ENCODE results near the gene BLOC1S5.

Gene BLOC1S5

GRCh38 chr6:8088886-8089285, 24.7 kb upstream of the BLOC1S5 start:
- Mint-ChIP-seq H3K4me3 (no peak overlapping the region), H3K9me3 (no peaks in the 10 kb centered on the region), H3K4me1 (ENCODE audit: low read depth in 2 of 2) (peaks cover 0 to 5% of the 10 kb centered on the region in 2 donors), H3K36me3 (ENCODE audit: insufficient read depth) (peaks cover 40% of the 10 kb centered on the region), H3K27ac (no peak overlapping the region), H3K27me3 (no peaks in the 10 kb centered on the region)
- ATAC-seq (replicated peaks), result no peak
- DNase-seq, result no peak

DNA sequence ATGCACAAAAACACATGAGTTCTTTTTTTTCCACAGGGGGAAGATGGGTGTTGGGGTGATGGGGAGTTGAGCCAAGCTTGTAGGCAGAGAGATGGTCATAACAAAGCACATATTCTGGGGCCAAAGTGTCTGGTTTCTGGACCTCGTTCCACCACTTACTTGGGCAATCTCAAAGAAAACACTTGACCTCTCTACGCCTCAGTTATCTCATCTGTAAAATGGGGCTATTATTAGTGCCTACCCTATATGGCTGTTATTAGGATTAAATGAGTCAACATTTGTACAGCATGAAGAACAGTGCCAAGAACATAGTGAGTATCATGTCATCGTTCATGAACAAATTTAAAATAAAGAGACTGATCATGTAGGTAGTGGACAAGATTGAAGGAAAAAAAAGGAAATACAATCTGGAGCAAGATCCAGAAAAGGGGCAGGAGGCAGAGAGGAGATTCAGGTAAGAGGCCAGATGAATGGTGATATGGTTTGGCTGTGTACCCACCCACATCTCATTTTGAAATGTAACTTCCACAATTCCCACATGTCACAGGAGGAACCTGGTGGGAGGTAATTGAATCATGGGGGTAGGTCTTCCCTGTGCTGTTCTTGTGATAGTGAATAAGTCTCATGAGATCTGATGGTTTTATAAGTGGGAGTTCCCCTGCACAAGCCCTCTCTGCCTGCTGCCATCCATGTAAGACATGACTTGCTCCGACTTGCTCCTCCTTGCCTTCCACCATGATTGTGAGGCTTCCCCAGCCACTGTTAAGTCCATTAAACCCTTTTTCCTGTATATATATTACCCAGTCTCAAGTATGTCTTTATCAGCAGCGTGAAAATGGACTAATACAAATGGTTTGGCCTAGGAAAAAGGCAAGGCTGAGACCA, 23.9 kb upstream of the BLOC1S5 start:
- no peak overlapping the region for H3K27ac Mint-ChIP-seq
- H3K9me3 Mint-ChIP-seq, result no peaks in the 10 kb centered on the region
- H3K4me3 Mint-ChIP-seq, result no peak overlapping the region
- DNase-seq (no peak), ATAC-seq (replicated peaks) (no peak)
- peaks cover 0 to 5% of the 10 kb centered on the region in 2 donors for H3K4me1 Mint-ChIP-seq (ENCODE audit: low read depth in 2 of 2)
- H3K36me3 Mint-ChIP-seq (ENCODE audit: insufficient read depth), result peaks cover 33% of the 10 kb centered on the region
- H3K27me3 Mint-ChIP-seq, result no peaks in the 10 kb centered on the region

- no peaks in the 10 kb centered on the region for H3K27me3 Mint-ChIP-seq
- ATAC-seq (replicated peaks) (no peak), DNase-seq (no peak)
- H3K36me3 Mint-ChIP-seq (ENCODE audit: insufficient read depth), result peaks cover 31% of the 10 kb centered on the region
- H3K4me3 Mint-ChIP-seq, result no peak overlapping the region
- no peaks in the 10 kb centered on the region for H3K9me3 Mint-ChIP-seq
- H3K4me1 Mint-ChIP-seq (ENCODE audit: low read depth in 2 of 2), result peaks cover 0 to 5% of the 10 kb centered on the region in 2 donors
- H3K27ac Mint-ChIP-seq, result peak overlapping the region in 1 of 2 donors; percentile 23
These were observed 22.6 kb upstream of the BLOC1S5 start for GRCh38 chr6:8086755-8087306.

GRCh38 chr6:8085053-8085511, 20.9 kb upstream of the BLOC1S5 start:
- H3K36me3 Mint-ChIP-seq (ENCODE audit: insufficient read depth), result peaks cover 26% of the 10 kb centered on the region
- peak overlapping the region in 1 of 2 donors; percentile 58 for H3K27ac Mint-ChIP-seq
- no peaks in the 10 kb centered on the region for H3K27me3 Mint-ChIP-seq
- no peak for DNase-seq
- no peak for ATAC-seq (replicated peaks)
- peaks cover 0 to 5% of the 10 kb centered on the region in 2 donors for H3K4me1 Mint-ChIP-seq (ENCODE audit: low read depth in 2 of 2)
- H3K4me3 Mint-ChIP-seq, result no peak overlapping the region
- H3K9me3 Mint-ChIP-seq, result no peaks in the 10 kb centered on the region

DNA sequence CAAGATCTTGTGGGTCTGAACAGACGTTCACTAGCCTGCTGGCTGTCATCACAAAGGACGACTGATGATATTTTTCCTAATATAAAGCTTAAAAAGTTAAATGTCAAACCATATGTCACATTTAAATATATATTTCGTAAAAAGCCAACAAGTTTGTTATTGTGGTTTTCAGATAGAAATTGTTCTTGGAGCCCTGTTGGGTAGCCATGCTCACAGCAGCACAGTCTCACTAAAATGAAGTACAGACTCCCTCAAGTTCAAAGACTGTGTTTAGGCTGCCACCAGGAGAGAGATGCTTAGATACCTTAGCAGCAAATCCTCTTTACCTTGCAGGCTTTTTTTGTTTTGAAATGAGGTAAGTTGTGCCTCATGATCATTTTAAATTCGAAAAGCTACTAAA, 20.4 kb upstream of the BLOC1S5 start:
- no peak overlapping the region for H3K27ac Mint-ChIP-seq
- ATAC-seq (replicated peaks) (no peak), DNase-seq (no peak)
- peaks cover 26% of the 10 kb centered on the region for H3K36me3 Mint-ChIP-seq (ENCODE audit: insufficient read depth)
- no peaks in the 10 kb centered on the region for H3K9me3 Mint-ChIP-seq
- no peaks in the 10 kb centered on the region for H3K27me3 Mint-ChIP-seq
- H3K4me1 Mint-ChIP-seq (ENCODE audit: low read depth in 2 of 2), result peaks cover 0 to 5% of the 10 kb centered on the region in 2 donors
- H3K4me3 Mint-ChIP-seq, result no peak overlapping the region

- peak overlapping the region in 1 of 2 donors; percentile 29 for H3K27ac Mint-ChIP-seq
- H3K27me3 Mint-ChIP-seq, result no peaks in the 10 kb centered on the region
- DNase-seq (no peak), ATAC-seq (replicated peaks) (no peak)
- no peak overlapping the region for H3K4me3 Mint-ChIP-seq
- peaks cover 26% of the 10 kb centered on the region for H3K36me3 Mint-ChIP-seq (ENCODE audit: insufficient read depth)
- H3K9me3 Mint-ChIP-seq, result no peaks in the 10 kb centered on the region
- peaks cover 0 to 5% of the 10 kb centered on the region in 2 donors for H3K4me1 Mint-ChIP-seq (ENCODE audit: low read depth in 2 of 2)
These were observed 19.0 kb upstream of the BLOC1S5 start for GRCh38 chr6:8082954-8083858.

GRCh38 chr6:8082572-8082953, 18.4 kb upstream of the BLOC1S5 start:
- ATAC-seq (replicated peaks) (no peak), DNase-seq (no peak)
- H3K36me3 Mint-ChIP-seq (ENCODE audit: insufficient read depth), result peaks cover 20% of the 10 kb centered on the region
- H3K4me3 Mint-ChIP-seq, result no peak overlapping the region
- H3K27me3 Mint-ChIP-seq, result no peaks in the 10 kb centered on the region
- H3K27ac Mint-ChIP-seq, result no peak overlapping the region
- no peaks in the 10 kb centered on the region for H3K9me3 Mint-ChIP-seq
- H3K4me1 Mint-ChIP-seq (ENCODE audit: low read depth in 2 of 2), result peaks cover 0 to 5% of the 10 kb centered on the region in 2 donors

DNA sequence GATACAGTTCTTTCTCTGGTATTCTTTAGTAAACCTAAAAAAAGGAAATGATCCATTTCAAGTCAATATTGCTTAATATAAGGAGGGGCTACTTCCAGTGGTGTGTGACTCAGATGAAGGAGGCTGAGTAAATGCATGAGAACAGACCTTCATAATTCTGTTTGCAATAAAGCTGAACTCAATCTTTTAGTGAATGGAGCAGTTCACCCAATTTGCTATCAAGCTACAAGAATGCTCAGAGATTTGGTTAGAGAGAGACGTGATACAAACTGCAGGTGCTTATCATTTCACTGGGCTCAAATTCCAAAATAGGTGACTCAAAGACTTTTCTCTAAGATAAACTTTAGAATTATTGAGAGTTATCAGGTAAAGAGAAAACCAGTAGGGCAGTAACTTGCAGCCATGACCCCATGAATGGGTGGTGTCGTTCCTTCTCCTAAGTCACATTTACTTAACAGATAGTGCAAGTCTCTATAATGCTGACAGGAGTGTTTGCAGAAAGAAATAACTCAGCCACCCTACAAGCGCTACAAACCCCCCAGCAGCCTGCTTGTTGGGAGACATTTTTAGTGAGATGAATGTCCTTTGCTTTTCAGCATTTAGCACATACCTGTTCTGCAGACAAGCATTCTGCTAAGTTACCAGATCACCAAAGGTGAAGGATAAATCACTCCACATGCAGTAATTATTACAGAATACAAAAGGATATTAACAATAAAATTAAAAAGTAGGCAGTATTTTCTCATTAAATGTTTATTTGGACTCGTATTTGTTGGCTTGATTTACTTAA, 16.4 kb upstream of the BLOC1S5 start:
- no peaks in the 10 kb centered on the region for H3K9me3 Mint-ChIP-seq
- peaks cover 12% of the 10 kb centered on the region for H3K36me3 Mint-ChIP-seq (ENCODE audit: insufficient read depth)
- H3K27me3 Mint-ChIP-seq, result no peaks in the 10 kb centered on the region
- no peak for ATAC-seq (replicated peaks)
- DNase-seq, result no peak
- no peak overlapping the region for H3K27ac Mint-ChIP-seq
- H3K4me3 Mint-ChIP-seq, result no peak overlapping the region
- H3K4me1 Mint-ChIP-seq (ENCODE audit: low read depth in 2 of 2), result no peaks in the 10 kb centered on the region

DNA sequence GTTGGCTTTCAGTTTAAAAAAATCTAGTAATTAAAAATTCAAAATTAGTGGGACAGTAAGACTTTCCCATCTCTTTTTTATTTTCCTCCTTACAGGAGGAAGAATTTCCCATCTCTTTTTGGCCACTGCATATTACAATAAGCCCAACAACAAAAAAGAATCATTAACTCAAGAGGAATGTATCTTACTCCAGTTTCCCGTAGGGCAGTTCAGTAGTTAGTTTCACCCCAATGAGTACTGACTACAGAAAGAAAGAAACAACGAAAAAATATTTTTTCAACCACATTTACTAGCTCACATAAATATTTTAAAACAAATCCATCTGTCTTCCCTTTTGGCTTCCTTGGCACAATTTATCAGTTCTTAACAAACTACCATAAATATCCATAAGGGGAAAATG, 14.9 kb upstream of the BLOC1S5 start:
- no peak for ATAC-seq (replicated peaks)
- H3K27ac Mint-ChIP-seq, result no peak overlapping the region
- H3K4me3 Mint-ChIP-seq, result no peak overlapping the region
- peaks cover 9% of the 10 kb centered on the region for H3K36me3 Mint-ChIP-seq (ENCODE audit: insufficient read depth)
- no peaks in the 10 kb centered on the region for H3K27me3 Mint-ChIP-seq
- no peaks in the 10 kb centered on the region for H3K9me3 Mint-ChIP-seq
- no peak for DNase-seq
- no peaks in the 10 kb centered on the region for H3K4me1 Mint-ChIP-seq (ENCODE audit: low read depth in 2 of 2)

DNA sequence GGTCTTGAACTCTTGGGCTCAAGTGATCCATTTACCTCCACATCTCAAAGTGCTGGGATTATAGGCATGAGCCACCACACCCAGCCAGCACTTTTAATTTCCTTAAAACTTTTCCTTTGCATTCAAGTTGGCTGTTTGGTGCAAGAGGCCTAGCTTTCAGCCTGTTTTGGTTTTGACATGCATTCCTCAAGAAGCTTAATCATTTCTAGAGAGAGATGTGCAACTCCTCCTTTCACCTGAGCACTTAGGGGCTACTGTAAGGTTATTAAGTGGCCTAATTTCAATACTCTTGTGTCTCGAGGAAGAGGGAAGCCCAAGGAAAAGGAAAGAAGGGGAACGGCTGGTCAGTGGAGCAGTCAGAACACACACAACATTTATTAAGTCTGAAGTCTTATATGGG, 13.8 kb upstream of the BLOC1S5 start:
- DNase-seq (no peak), ATAC-seq (replicated peaks) (no peak)
- Mint-ChIP-seq H3K27me3 (no peaks in the 10 kb centered on the region), H3K36me3 (ENCODE audit: insufficient read depth) (peaks cover 9% of the 10 kb centered on the region), H3K4me1 (ENCODE audit: low read depth in 2 of 2) (no peaks in the 10 kb centered on the region), H3K4me3 (no peak overlapping the region), H3K27ac (no peak overlapping the region), H3K9me3 (no peaks in the 10 kb centered on the region)

DNA sequence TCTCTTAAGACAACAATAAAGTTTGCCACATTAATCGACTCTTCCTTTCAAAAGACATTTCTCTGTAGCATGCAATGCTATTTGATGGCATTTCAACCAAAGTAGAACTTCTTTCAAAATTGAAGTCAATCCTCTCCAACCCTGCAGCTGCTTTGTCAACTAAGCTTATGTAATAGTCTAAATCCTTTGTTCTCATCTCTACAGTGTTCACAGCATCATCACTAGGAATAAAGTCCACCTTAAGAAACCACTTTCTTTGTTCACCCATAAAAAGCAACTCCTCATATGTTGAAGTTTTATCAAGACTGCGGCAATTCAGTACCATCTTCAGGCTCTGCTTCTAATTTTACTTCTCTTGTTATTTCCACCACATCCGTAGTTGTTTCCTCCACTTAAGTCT, 11.5 kb upstream of the BLOC1S5 start:
- no peak overlapping the region for H3K27ac Mint-ChIP-seq
- ATAC-seq (replicated peaks) (no peak), DNase-seq (no peak)
- H3K27me3 Mint-ChIP-seq, result no peaks in the 10 kb centered on the region
- no peaks in the 10 kb centered on the region for H3K4me1 Mint-ChIP-seq (ENCODE audit: low read depth in 2 of 2)
- no peaks in the 10 kb centered on the region for H3K9me3 Mint-ChIP-seq
- H3K36me3 Mint-ChIP-seq (ENCODE audit: insufficient read depth), result peaks cover 9% of the 10 kb centered on the region
- no peak overlapping the region for H3K4me3 Mint-ChIP-seq

- ATAC-seq (replicated peaks) (no peak), DNase-seq (no peak)
- no peaks in the 10 kb centered on the region for H3K9me3 Mint-ChIP-seq
- no peak overlapping the region for H3K4me3 Mint-ChIP-seq
- no peaks in the 10 kb centered on the region for H3K4me1 Mint-ChIP-seq (ENCODE audit: low read depth in 2 of 2)
- H3K27ac Mint-ChIP-seq, result no peak overlapping the region
- peaks cover 9% of the 10 kb centered on the region for H3K36me3 Mint-ChIP-seq (ENCODE audit: insufficient read depth)
- no peaks in the 10 kb centered on the region for H3K27me3 Mint-ChIP-seq
These were observed 11.0 kb upstream of the BLOC1S5 start for GRCh38 chr6:8075185-8075584.

DNA sequence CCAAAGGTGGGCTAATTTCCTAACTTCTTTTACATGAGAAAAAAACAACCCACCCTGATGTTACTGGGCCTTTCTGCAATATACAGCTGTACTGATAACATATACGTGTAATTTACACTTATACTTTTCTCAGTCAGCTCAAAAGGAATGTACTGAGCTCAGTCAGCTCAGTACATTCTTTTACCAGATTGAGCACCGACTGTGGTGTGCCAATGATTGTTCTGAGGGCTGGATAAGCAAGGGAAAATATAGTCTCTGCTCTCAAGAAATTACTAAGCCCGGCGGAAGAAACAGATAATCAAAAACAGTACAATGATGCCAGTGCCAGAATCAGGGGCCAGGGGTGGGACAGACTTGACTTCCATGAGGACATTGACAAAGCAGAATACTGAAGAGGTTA, 10.0 kb upstream of the BLOC1S5 start:
- Mint-ChIP-seq H3K4me1 (ENCODE audit: low read depth in 2 of 2) (no peaks in the 10 kb centered on the region), H3K27ac (no peak overlapping the region), H3K9me3 (no peaks in the 10 kb centered on the region), H3K4me3 (no peak overlapping the region), H3K27me3 (no peaks in the 10 kb centered on the region), H3K36me3 (ENCODE audit: insufficient read depth) (peaks cover 5% of the 10 kb centered on the region)
- DNase-seq (no peak), ATAC-seq (replicated peaks) (no peak)
